Mesenchymal stem cell (in vitro differentiated cells and primary cell): Measurements from ENCODE around the gene CD177.
"Not testable (repeated sequence)": the region's sequence is repeated elsewhere in the genome, so short reads cannot be mapped to it uniquely, and the experiment has no call there.

ENCODE experiments used
- DNase-seq: peaks from one replicate; pipeline ENCODE4 v3.0.0-alpha.2; 2013
- H2AFZ ChIP-seq: one replicate; pipeline ENCODE4 v1.6.1; 2013; ENCODE audit warnings: low read depth, mild to moderate bottlenecking, control low read depth, inconsistent platforms, low read length, moderate library complexity
- H2AK5ac ChIP-seq: 2 replicates; pipeline ENCODE4 v1.6.1; 2013; ENCODE audit warnings: low read length, moderate library complexity, mild to moderate bottlenecking, inconsistent platforms; ENCODE audit not compliant: severe bottlenecking
- H2BK120ac ChIP-seq: one replicate; pipeline ENCODE4 v1.6.1; 2013; ENCODE audit warnings: low read depth, mild to moderate bottlenecking, inconsistent platforms, low read length, moderate library complexity
- H2BK12ac ChIP-seq, 2 experiments: one replicate each; pipeline ENCODE4 v1.6.1; 2013; ENCODE audit warnings: inconsistent platforms in 2 of 2, low read length in 2 of 2, mild to moderate bottlenecking in 2 of 2, moderate library complexity in 2 of 2, control low read depth in 1 of 2
- H2BK15ac ChIP-seq: one replicate; pipeline ENCODE4 v1.6.1; 2013; ENCODE audit warnings: mild to moderate bottlenecking, low read depth, inconsistent platforms; ENCODE audit not compliant: poor library complexity, severe bottlenecking
- H2BK5ac ChIP-seq: 2 replicates; pipeline ENCODE4 v1.6.1; 2013; ENCODE audit warnings: low read depth, mild to moderate bottlenecking, low read length, control low read depth, inconsistent platforms; ENCODE audit not compliant: poor library complexity, severe bottlenecking
- H3K14ac ChIP-seq, 2 experiments: one replicate each; pipeline ENCODE4 v1.6.1; 2013; ENCODE audit warnings: inconsistent platforms in 2 of 2, low read length in 2 of 2, control low read depth in 1 of 2, mild to moderate bottlenecking in 1 of 2, moderate library complexity in 1 of 2
- H3K18ac ChIP-seq, 2 experiments: one replicate each; pipeline ENCODE4 v1.6.1; 2013; ENCODE audit warnings: inconsistent platforms in 2 of 2, low read length in 2 of 2, control low read depth in 1 of 2, low read depth in 1 of 2, mild to moderate bottlenecking in 1 of 2
- H3K23ac ChIP-seq, 2 experiments: one replicate each; pipeline ENCODE4 v1.6.1; 2013; ENCODE audit warnings: inconsistent platforms in 2 of 2, low read length in 2 of 2, mild to moderate bottlenecking in 2 of 2, moderate library complexity in 2 of 2, control low read depth in 1 of 2
- H3K27ac ChIP-seq: 2 replicates; pipeline ENCODE4 v1.5.1; 2013; ENCODE audit warnings: mild to moderate bottlenecking, moderate library complexity, low read length, control low read depth, inconsistent platforms; ENCODE audit not compliant: poor library complexity, severe bottlenecking
- H3K27me3 ChIP-seq, 2 experiments: 2 replicates each; pipeline versions ENCODE4 v1.6.1 to v1.7.0; 2013; ENCODE audit warnings: low read length in 2 of 2, mild to moderate bottlenecking in 2 of 2, moderate library complexity in 2 of 2, control low read depth in 1 of 2, inconsistent platforms in 1 of 2; ENCODE audit not compliant: control insufficient read depth in 1 of 2, insufficient read depth in 1 of 2
- H3K36me3 ChIP-seq, 2 experiments: 2 replicates each; pipeline versions ENCODE4 v1.6.1 to v1.7.0; 2013; ENCODE audit warnings: low read length in 2 of 2, control low read depth in 1 of 2, inconsistent platforms in 1 of 2, low read depth in 1 of 2, mild to moderate bottlenecking in 1 of 2; ENCODE audit not compliant: insufficient read depth in 2 of 2, control insufficient read depth in 1 of 2
- H3K4ac ChIP-seq, 2 experiments: one replicate each; pipeline ENCODE4 v1.6.1; 2013; ENCODE audit warnings: inconsistent platforms in 2 of 2, low read length in 2 of 2, mild to moderate bottlenecking in 2 of 2, moderate library complexity in 2 of 2, control low read depth in 1 of 2, low read depth in 1 of 2
- H3K4me1 ChIP-seq: 2 replicates; pipeline ENCODE4 v1.6.1; 2013; ENCODE audit warnings: low read depth, low read length, control low read depth; ENCODE audit not compliant: control insufficient read depth, insufficient read depth
- H3K4me2 ChIP-seq: 2 replicates; pipeline ENCODE4 v1.6.1; 2013; ENCODE audit warnings: low read length, mild to moderate bottlenecking, inconsistent platforms; ENCODE audit not compliant: poor library complexity, severe bottlenecking
- H3K4me3 ChIP-seq, 2 experiments: 2 replicates each; pipeline versions ENCODE4 v1.5.1 to v1.7.0; 2013; ENCODE audit warnings: low read length in 2 of 2, mild to moderate bottlenecking in 2 of 2, control low read depth in 1 of 2, low read depth in 1 of 2; ENCODE audit not compliant: insufficient read depth in 1 of 2
- H3K79me1 ChIP-seq: replicated peaks from 2 replicates; pipeline ENCODE4 v1.6.1; 2013; ENCODE audit warnings: mild to moderate bottlenecking, control low read depth, low read length, inconsistent platforms; ENCODE audit not compliant: poor library complexity, severe bottlenecking
- H3K9ac ChIP-seq: 2 replicates; pipeline ENCODE4 v1.7.0; 2013; ENCODE audit warnings: mild to moderate bottlenecking, low read length, moderate library complexity
- H3K9me3 ChIP-seq: 2 replicates; pipeline ENCODE4 v1.7.0; 2013; ENCODE audit warnings: mild to moderate bottlenecking, low read length; ENCODE audit not compliant: control insufficient read depth
- H4K8ac ChIP-seq: one replicate; pipeline ENCODE4 v1.6.1; 2013; ENCODE audit warnings: inconsistent platforms, mild to moderate bottlenecking, low read length, moderate library complexity
- H4K91ac ChIP-seq: one replicate; pipeline ENCODE4 v1.6.1; 2013; ENCODE audit warnings: mild to moderate bottlenecking, low read length, inconsistent platforms
- WGBS: methylation state at CpG from one replicate; pipeline ENCODE4 v1.1.7; 2013; ENCODE audit warnings: mixed read lengths; 5-methylcytosine and 5-hydroxymethylcytosine counted together

The CD177 gene

DNA sequence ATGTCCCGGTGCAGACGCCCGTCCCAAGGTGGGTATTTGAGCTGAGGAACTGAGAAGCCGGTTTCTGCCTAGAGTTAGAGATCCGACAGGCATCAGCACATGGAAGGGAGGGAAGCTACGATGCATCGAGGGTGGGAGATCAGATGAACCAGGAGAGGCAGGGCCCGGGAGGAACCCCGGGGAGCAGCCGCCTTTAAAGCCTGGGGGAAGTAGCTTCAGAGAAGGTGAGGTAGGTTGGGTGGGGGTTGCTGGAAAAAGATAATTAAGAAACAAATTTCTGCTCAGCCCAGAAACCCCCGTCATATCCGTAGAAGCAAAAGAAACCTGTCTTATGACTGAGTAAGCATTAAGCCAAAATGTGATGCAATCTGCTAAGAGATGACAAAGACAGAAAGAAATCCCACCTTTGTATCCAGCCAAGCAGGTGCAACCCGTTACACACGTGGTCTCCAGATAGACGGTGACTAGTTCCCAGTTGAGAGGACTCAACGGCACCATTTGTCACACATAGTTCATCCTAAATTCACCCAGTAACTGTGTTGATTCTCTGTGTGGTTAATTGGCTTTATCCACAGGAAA, 9.1 kb upstream of the CD177 start:
- not testable (repeated sequence) for H3K4me1 ChIP-seq, H3K36me3 ChIP-seq, H4K8ac ChIP-seq, H2BK15ac ChIP-seq, H3K23ac ChIP-seq, H2AK5ac ChIP-seq, H4K91ac ChIP-seq, H2AFZ ChIP-seq, DNase-seq, H3K4ac ChIP-seq, H2BK120ac ChIP-seq, H3K9me3 ChIP-seq, H2BK5ac ChIP-seq, H3K9ac ChIP-seq, H2BK12ac ChIP-seq, H3K4me2 ChIP-seq, H3K79me1 ChIP-seq, H3K18ac ChIP-seq, H3K4me3 ChIP-seq, H3K27ac ChIP-seq, H3K14ac ChIP-seq, H3K27me3 ChIP-seq
- WGBS = 83% methylated on average over 12 of the region's 16 CpGs

DNA sequence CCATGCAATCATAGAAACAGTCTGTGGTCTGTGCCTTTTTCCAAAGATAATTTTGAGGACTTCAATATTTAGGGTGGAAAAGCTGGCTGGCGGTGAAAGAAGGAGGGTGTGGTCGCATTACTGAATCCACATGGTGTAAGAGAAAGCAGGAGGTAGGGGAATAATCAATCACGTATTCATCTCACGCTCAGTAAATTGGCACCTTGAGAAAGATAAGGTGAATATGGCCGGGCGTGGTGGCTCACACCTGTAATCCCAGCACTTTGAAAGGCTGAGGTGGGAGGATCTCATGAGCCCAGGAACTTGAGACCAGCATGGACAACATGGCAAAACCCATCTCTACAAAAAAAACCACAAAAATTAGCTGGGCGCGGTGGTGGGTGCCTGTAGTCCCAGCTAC, 3.7 kb upstream of the CD177 start:
- not testable (repeated sequence) for H3K4me1 ChIP-seq, H4K91ac ChIP-seq, DNase-seq, H2AK5ac ChIP-seq, H3K4ac ChIP-seq, H2BK5ac ChIP-seq, H3K18ac ChIP-seq, H2BK120ac ChIP-seq, H3K36me3 ChIP-seq, H2BK12ac ChIP-seq, H3K4me2 ChIP-seq, H3K9me3 ChIP-seq, H3K9ac ChIP-seq, H3K27ac ChIP-seq, H4K8ac ChIP-seq, H2AFZ ChIP-seq, H3K4me3 ChIP-seq, H2BK15ac ChIP-seq, H3K14ac ChIP-seq, H3K79me1 ChIP-seq, H3K23ac ChIP-seq
- 42% methylated on average over 6 of the region's 8 CpGs for WGBS
- H3K27me3 ChIP-seq = peaks cover 11 to 23% of the 10 kb centered on the region in 2 experiments

DNA sequence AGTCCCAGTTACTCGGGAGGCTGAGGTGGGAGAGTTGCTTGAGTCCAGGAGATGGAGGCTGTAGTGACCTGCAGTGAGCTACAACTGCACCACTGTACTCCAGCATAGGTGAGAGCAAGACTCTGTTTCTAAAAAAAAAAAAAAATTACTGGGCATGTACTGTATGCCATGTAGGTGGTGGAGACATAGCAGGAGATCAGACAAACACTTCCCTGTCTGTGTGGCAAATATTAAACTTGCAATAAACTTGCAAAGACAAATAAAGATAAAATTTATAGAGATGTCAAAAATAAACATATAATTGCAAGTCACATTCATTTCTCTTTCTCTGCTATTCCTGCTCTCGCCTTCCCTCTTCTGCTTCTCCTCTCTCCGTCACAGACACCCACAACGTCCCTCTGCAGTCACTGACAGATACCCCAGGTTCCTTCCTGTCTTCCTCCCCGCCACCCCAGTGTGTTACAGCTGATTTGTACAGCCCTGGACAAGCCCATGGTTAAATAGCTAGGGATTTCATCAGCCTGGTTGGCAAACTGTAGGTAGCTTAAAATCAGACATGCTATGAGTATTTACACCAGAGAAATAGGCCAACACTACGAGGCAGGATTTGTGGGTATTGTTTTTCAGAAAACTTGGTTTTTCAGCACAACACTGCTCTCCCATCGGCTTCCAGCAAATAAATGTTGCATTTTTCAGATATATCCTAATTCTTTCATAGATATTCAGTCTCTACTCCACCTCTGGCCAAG, 1.3 kb upstream of the CD177 start:
- Histone ChIP-seq H3K4me1 (no peaks in the 10 kb centered on the region), H2BK120ac (no peak overlapping the region), H3K4me3 (no peak overlapping the region), H3K27ac (no peak overlapping the region), H3K23ac (no peak overlapping the region), H3K9me3 (no peaks in the 10 kb centered on the region), H3K36me3 (no peaks in the 10 kb centered on the region), H2AFZ (no peak overlapping the region), H2BK15ac (no peak overlapping the region), H3K27me3 (peaks cover 11 to 27% of the 10 kb centered on the region in 2 experiments), H3K18ac (no peak overlapping the region), H2BK12ac (no peak overlapping the region), H3K79me1 (no peaks in the 10 kb centered on the region), H2BK5ac (no peak overlapping the region), H3K9ac (no peak overlapping the region), H2AK5ac (no peak overlapping the region), H3K4me2 (no peak overlapping the region), H3K14ac (no peak overlapping the region), H4K8ac (no peak overlapping the region), H4K91ac (no peak overlapping the region), H3K4ac (no peak overlapping the region)
- no peak for DNase-seq
- 54% methylated on average over 6 of the region's 7 CpGs for WGBS

DNA sequence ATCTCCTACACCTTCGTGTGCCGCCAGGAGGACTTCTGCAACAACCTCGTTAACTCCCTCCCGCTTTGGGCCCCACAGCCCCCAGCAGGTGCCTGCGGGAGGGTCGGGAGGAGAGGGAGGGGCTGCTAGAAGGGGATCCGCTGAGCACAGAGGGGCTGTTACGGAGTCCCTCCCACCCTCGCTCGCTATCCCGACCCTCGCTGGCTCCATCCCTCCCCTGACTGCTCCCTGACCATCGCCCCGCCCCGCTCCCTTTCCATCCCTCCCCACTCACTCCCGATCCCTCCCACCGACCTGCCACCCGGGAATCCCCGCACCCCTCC, 780 bp downstream of the CD177 start:
- Histone ChIP-seq H3K9me3 (no peaks in the 10 kb centered on the region), H3K14ac (no peak overlapping the region), H3K9ac (no peak overlapping the region), H3K4ac (no peak overlapping the region), H3K23ac (no peak overlapping the region), H3K18ac (no peak overlapping the region), H3K27ac (no peak overlapping the region), H2BK120ac (no peak overlapping the region), H2AK5ac (no peak overlapping the region), H2BK15ac (no peak overlapping the region), H3K79me1 (no peaks in the 10 kb centered on the region), H2BK5ac (no peak overlapping the region), H2AFZ (no peak overlapping the region), H3K4me3 (no peak overlapping the region), H2BK12ac (no peak overlapping the region), H3K27me3 (peaks cover 11 to 27% of the 10 kb centered on the region in 2 experiments), H3K4me2 (no peak overlapping the region), H4K91ac (no peak overlapping the region), H3K4me1 (no peaks in the 10 kb centered on the region), H3K36me3 (no peaks in the 10 kb centered on the region), H4K8ac (no peak overlapping the region)
- 31% methylated on average over 14 of the region's 19 CpGs for WGBS
- DNase-seq = no peak
